MM.1S (cell line): Measurements from ENCODE around the gene LONRF2.
"Not testable (repeated sequence)": the region's sequence is repeated elsewhere in the genome, so short reads cannot be mapped to it uniquely, and the experiment has no call there.

Source experiments
- DNase-seq: peaks from one replicate; pipeline ENCODE4 v3.0.0-alpha.2; 2015
- H2AFZ ChIP-seq: fragments of 300-600 bp; sonication (generic); 2 replicates; pipeline ENCODE4 v1.6.0; 2016; ENCODE audit warnings: antibody characterized with exemption, low read length
- H3F3A ChIP-seq: fragments of 300-600 bp; sonication (generic); 2 replicates; pipeline ENCODE4 v1.6.1; 2016; ENCODE audit warnings: mild to moderate bottlenecking, antibody characterized with exemption, low read length, moderate library complexity, mixed read lengths; ENCODE audit not compliant: insufficient read depth
- H3K27ac ChIP-seq: fragments of 300-600 bp; sonication (generic); 2 replicates; pipeline ENCODE4 v1.5.1; 2016; ENCODE audit warnings: mild to moderate bottlenecking, low read length
- H3K27me3 ChIP-seq: fragments of 300-600 bp; sonication (generic); replicated peaks from 2 replicates; pipeline ENCODE4 v1.6.0; 2016; ENCODE audit warnings: low read length; ENCODE audit not compliant: insufficient read depth
- H3K36me3 ChIP-seq: fragments of 300-600 bp; sonication (generic); replicated peaks from 2 replicates; pipeline ENCODE4 v1.6.1; 2016; ENCODE audit warnings: mild to moderate bottlenecking, low read length, mixed read lengths; ENCODE audit not compliant: insufficient read depth
- H3K4me1 ChIP-seq: fragments of 300-600 bp; sonication (generic); 2 replicates; pipeline ENCODE4 v1.6.1; 2016; ENCODE audit warnings: low read length, mixed read lengths
- H3K4me2 ChIP-seq: fragments of 300-600 bp; sonication (generic); 2 replicates; pipeline ENCODE4 v1.6.0; 2016; ENCODE audit warnings: low read depth, low read length
- H3K4me3 ChIP-seq: fragments of 300-600 bp; sonication (generic); 2 replicates; pipeline ENCODE4 v1.5.1; 2016; ENCODE audit warnings: low read length, mixed read lengths
- H3K79me2 ChIP-seq: fragments of 300-600 bp; sonication (generic); 2 replicates; pipeline ENCODE4 v1.6.1; 2016; ENCODE audit warnings: mixed run types, low read length, mixed read lengths
- H3K9ac ChIP-seq: fragments of 300-600 bp; sonication (generic); 2 replicates; pipeline ENCODE4 v1.6.1; 2016; ENCODE audit warnings: low read length, mixed read lengths
- H3K9me2 ChIP-seq: fragments of 300-600 bp; sonication (generic); replicated peaks from 2 replicates; pipeline ENCODE4 v1.6.1; 2016; ENCODE audit warnings: mild to moderate bottlenecking, low read length, mixed read lengths; ENCODE audit not compliant: insufficient read depth
- H3K9me3 ChIP-seq: fragments of 300-600 bp; sonication (generic); replicated peaks from 2 replicates; pipeline ENCODE4 v1.6.1; 2016; ENCODE audit warnings: mild to moderate bottlenecking, low read length, mixed read lengths; ENCODE audit not compliant: insufficient read depth
- H4K20me1 ChIP-seq: fragments of 300-600 bp; sonication (generic); 2 replicates; pipeline ENCODE4 v1.6.1; 2016; ENCODE audit warnings: mild to moderate bottlenecking, low read length, moderate library complexity, mixed read lengths; ENCODE audit not compliant: insufficient read depth
- EZH2 ChIP-seq: fragments of 300-600 bp; sonication (generic); optimal IDR thresholded peaks from 2 replicates; pipeline ENCODE3; 2017; ENCODE audit warnings: low read depth, mild to moderate bottlenecking, antibody characterized with exemption, low read length, mixed read lengths
- EZH2phosphoT487 ChIP-seq: fragments of 300-600 bp; sonication (generic); IDR thresholded peaks from 2 replicates; pipeline ENCODE4 v1.6.1; 2018; ENCODE audit warnings: antibody characterized with exemption, low read length
- TF ChIP-seq, protein P1 (sequence below): fragments of 300-600 bp; sonication (generic); IDR thresholded peaks from 2 replicates; pipeline ENCODE4 v1.5.1; 2016; ENCODE audit warnings: antibody characterized with exemption, low read length, mixed read lengths

Gene LONRF2

DNA sequence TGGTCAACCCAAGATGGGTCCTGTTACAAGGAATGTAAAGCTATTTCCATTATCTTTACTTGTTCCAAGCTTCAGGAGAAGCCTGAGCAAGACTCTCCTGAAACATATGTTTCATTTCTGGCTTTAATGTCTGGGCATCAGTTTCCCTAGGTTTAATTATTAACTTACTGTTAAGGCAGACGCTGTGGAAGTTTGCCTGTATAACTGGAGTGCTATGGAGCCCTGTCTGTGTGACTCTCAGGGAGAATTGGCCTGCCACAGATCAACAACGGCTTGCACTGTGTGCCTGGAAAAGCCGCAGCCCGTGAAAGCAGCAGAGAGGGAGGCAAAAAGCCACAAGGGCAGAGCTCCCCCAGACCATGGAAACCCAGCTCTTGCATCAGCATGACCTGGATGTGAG is 22.1 kb upstream of the LONRF2 start:
- Histone ChIP-seq H3K9me2 (no peaks in the 10 kb centered on the region), H3K27ac (no peak overlapping the region), H3K79me2 (no peaks in the 10 kb centered on the region), H4K20me1 (no peaks in the 10 kb centered on the region), H2AFZ (no peak overlapping the region), H3F3A (no peaks in the 10 kb centered on the region), H3K4me3 (no peak overlapping the region), H3K4me2 (no peak overlapping the region), H3K9me3 (no peaks in the 10 kb centered on the region), H3K27me3 (no peaks in the 10 kb centered on the region), H3K4me1 (no peaks in the 10 kb centered on the region), H3K36me3 (no peaks in the 10 kb centered on the region), H3K9ac (no peak overlapping the region)
- no peak for TF ChIP-seq EZH2
- no peak for TF ChIP-seq EZH2phosphoT487
- TF ChIP-seq, protein P1, sequence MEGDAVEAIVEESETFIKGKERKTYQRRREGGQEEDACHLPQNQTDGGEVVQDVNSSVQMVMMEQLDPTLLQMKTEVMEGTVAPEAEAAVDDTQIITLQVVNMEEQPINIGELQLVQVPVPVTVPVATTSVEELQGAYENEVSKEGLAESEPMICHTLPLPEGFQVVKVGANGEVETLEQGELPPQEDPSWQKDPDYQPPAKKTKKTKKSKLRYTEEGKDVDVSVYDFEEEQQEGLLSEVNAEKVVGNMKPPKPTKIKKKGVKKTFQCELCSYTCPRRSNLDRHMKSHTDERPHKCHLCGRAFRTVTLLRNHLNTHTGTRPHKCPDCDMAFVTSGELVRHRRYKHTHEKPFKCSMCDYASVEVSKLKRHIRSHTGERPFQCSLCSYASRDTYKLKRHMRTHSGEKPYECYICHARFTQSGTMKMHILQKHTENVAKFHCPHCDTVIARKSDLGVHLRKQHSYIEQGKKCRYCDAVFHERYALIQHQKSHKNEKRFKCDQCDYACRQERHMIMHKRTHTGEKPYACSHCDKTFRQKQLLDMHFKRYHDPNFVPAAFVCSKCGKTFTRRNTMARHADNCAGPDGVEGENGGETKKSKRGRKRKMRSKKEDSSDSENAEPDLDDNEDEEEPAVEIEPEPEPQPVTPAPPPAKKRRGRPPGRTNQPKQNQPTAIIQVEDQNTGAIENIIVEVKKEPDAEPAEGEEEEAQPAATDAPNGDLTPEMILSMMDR, result no peak
- DNase-seq, result no peak

DNA sequence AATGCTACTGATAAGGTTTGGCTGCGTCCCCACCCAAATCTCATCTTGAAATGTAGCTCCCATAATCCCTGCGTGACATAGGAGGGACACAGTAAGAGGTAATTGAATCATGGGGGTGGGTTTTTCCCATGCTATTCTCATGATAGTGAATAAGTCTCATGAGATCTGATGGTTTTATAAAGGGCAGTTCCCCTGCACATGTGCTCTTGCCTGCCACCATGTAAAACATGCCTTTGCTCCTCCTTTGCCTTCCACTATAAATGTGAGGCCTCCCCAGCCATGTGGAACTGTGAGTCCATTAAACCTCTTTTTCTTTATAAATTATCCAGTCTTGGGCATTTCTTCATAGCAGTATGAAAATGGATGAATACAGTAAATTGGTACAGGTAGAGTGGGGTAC is 20.2 kb upstream of the LONRF2 start:
- not testable (repeated sequence) for H3K27me3 ChIP-seq, H3K36me3 ChIP-seq

DNA sequence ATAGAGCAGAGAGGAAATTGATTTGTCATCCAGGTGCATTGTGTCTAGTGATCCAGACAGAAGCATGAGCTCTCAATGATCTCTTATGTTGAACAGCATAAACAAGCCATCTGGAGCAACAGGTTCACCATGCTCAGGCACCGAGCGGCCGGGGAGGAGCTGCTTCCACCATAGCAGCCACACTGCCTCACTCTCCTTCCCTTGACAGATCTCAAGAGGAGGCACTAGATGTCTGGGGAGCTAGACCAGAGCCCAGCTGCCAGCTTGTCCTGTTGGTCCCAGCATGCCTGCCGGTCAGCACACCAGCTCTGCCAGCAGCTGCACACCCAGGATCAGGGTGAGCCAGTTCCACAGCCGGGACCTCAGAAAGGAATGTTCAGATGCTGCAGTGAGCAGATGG is 17.5 kb upstream of the LONRF2 start:
- no peak overlapping the region for H3K4me3 ChIP-seq
- H3K36me3 ChIP-seq, result no peaks in the 10 kb centered on the region
- H4K20me1 ChIP-seq, result no peaks in the 10 kb centered on the region
- H2AFZ ChIP-seq, result no peak overlapping the region
- H3K9me3 ChIP-seq, result no peaks in the 10 kb centered on the region
- H3K9me2 ChIP-seq, result no peaks in the 10 kb centered on the region
- H3K4me1 ChIP-seq, result no peaks in the 10 kb centered on the region
- H3K27ac ChIP-seq, result no peak overlapping the region
- H3K79me2 ChIP-seq, result no peaks in the 10 kb centered on the region
- H3K4me2 ChIP-seq, result no peak overlapping the region
- TF ChIP-seq EZH2 (no peak), EZH2phosphoT487 (no peak)
- TF ChIP-seq, protein P1, result no peak
- no peak for DNase-seq
- no peaks in the 10 kb centered on the region for H3K27me3 ChIP-seq
- no peaks in the 10 kb centered on the region for H3F3A ChIP-seq
- H3K9ac ChIP-seq, result no peak overlapping the region

More for the DNA sequence above, 20.2 kb upstream of the LONRF2 start:
- not testable (repeated sequence) for H3F3A ChIP-seq, H3K27ac ChIP-seq, H3K9me2 ChIP-seq, H3K79me2 ChIP-seq, H3K4me3 ChIP-seq, H2AFZ ChIP-seq, H3K9ac ChIP-seq, H4K20me1 ChIP-seq, H3K4me2 ChIP-seq, DNase-seq, H3K4me1 ChIP-seq, H3K9me3 ChIP-seq

DNA sequence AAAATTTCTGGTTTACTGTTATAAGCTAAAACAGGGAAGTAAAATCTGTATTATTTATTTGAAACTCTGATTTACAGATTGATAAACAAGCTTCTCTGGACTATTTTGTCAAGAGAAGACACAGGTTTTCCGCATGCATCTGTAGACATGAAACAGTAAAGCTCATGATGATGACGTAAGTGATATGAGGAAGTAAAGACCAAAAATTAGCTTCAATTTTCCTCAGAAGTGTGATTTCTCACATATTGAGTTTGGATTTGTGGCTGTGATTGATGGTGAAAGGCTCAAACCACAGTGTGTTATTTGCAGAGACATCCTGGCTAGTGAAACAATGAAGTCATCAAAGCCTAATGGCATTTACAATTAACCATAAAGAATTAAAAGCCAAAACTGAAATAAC is 12.6 kb upstream of the LONRF2 start:
- Histone ChIP-seq H3F3A (no peaks in the 10 kb centered on the region), H3K36me3 (no peaks in the 10 kb centered on the region), H3K9me2 (no peaks in the 10 kb centered on the region), H3K9ac (no peak overlapping the region), H2AFZ (no peak overlapping the region), H3K27ac (no peak overlapping the region), H3K79me2 (no peaks in the 10 kb centered on the region), H3K4me2 (no peak overlapping the region), H4K20me1 (no peaks in the 10 kb centered on the region), H3K4me1 (no peaks in the 10 kb centered on the region), H3K9me3 (no peaks in the 10 kb centered on the region), H3K4me3 (no peak overlapping the region), H3K27me3 (no peaks in the 10 kb centered on the region)
- no peak for TF ChIP-seq EZH2
- no peak for TF ChIP-seq EZH2phosphoT487
- TF ChIP-seq, protein P1, result no peak
- DNase-seq, result no peak
